DMS53 treated with DMSO at 0.1 percent for 48 hours (cell line): ENCODE results near the gene GDPD3.
"Not testable (repeated sequence)": the region's sequence is repeated elsewhere in the genome, so short reads cannot be mapped to it uniquely, and the experiment has no call there.

Experiments used
- DNase-seq: peaks from one replicate; lab custom pipeline; 2025; ENCODE audit not compliant: unreplicated experiment; lab: John Stamatoyannopoulos, UW

The GDPD3 gene

GRCh38 chr16:30113031-30113710 lies at the start of gene GDPD3:
GDPD3 (minus strand) TSS chr16:30113537; CDS start chr16:30113478, 59 bp downstream.
- DNase-seq = no peak

- no peak for DNase-seq
Measured at GRCh38 chr16:30157214-30157613, 43.9 kb upstream of the GDPD3 start.

- DNase-seq = no peak
Measured at GRCh38 chr16:30155188-30155587, 41.9 kb upstream of the GDPD3 start.

- no peak for DNase-seq
Measured at GRCh38 chr16:30152517-30152916, 39.2 kb upstream of the GDPD3 start.

- no peak for DNase-seq
Measured at GRCh38 chr16:30151091-30151490, 37.8 kb upstream of the GDPD3 start.

- no peak for DNase-seq
Measured at GRCh38 chr16:30149250-30149930, 36.1 kb upstream of the GDPD3 start.

- no peak for DNase-seq
Measured at GRCh38 chr16:30147843-30148510, 34.6 kb upstream of the GDPD3 start.

- no peak for DNase-seq
Measured at GRCh38 chr16:30145657-30146056, 32.3 kb upstream of the GDPD3 start.

- DNase-seq = no peak
Measured at GRCh38 chr16:30144917-30145316, 31.6 kb upstream of the GDPD3 start.

GRCh38 chr16:30144017-30144416 lies 30.7 kb upstream of the GDPD3 start:
- no peak for DNase-seq

GRCh38 chr16:30143347-30143702 lies 30.0 kb upstream of the GDPD3 start:
- no peak for DNase-seq

GRCh38 chr16:30142672-30143346 lies 29.5 kb upstream of the GDPD3 start:
- no peak for DNase-seq

- no peak for DNase-seq
Measured at GRCh38 chr16:30141750-30142149, 28.4 kb upstream of the GDPD3 start.

- DNase-seq = peak; percentile 88
Measured at GRCh38 chr16:30139583-30140481, 26.5 kb upstream of the GDPD3 start.

- no peak for DNase-seq
Measured at GRCh38 chr16:30137897-30138296, 24.6 kb upstream of the GDPD3 start.

- DNase-seq = no peak
Measured at GRCh38 chr16:30136971-30137605, 23.8 kb upstream of the GDPD3 start.

GRCh38 chr16:30132591-30132990 lies 19.3 kb upstream of the GDPD3 start:
- no peak for DNase-seq

- DNase-seq = no peak
Measured at GRCh38 chr16:30131869-30132475, 18.6 kb upstream of the GDPD3 start.

GRCh38 chr16:30127993-30128392 lies 14.7 kb upstream of the GDPD3 start:
- no peak for DNase-seq

GRCh38 chr16:30125690-30126089 lies 12.4 kb upstream of the GDPD3 start:
- DNase-seq = not testable (repeated sequence)
